ENCODE data around the gene SRP14.

DNA sequence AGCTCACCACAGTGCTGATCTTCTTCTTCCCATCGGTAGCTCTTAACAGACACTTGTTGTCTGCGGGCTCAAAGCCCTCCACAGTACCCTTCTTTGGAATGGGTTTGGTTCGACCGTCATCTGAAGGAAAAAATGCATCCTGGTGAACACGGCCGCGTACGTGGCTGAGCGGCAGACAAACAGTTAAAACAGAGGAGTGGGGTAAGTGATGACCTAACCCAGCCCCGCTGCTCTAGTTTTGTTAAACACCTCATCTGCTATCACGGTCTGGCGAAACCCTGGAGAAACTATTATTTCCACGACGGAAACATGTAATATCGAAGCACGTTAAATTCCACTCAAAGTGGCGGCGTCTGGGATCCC lies 725 bp downstream of the SRP14 start:
- TF ChIP-seq, protein P1, sequence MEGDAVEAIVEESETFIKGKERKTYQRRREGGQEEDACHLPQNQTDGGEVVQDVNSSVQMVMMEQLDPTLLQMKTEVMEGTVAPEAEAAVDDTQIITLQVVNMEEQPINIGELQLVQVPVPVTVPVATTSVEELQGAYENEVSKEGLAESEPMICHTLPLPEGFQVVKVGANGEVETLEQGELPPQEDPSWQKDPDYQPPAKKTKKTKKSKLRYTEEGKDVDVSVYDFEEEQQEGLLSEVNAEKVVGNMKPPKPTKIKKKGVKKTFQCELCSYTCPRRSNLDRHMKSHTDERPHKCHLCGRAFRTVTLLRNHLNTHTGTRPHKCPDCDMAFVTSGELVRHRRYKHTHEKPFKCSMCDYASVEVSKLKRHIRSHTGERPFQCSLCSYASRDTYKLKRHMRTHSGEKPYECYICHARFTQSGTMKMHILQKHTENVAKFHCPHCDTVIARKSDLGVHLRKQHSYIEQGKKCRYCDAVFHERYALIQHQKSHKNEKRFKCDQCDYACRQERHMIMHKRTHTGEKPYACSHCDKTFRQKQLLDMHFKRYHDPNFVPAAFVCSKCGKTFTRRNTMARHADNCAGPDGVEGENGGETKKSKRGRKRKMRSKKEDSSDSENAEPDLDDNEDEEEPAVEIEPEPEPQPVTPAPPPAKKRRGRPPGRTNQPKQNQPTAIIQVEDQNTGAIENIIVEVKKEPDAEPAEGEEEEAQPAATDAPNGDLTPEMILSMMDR (conservative IDR thresholded peaks at IDR 0.05; ENCODE audit: low read length) = no peak
- TF ChIP-seq EZH2phosphoT487 (IDR thresholded peaks at IDR 0.05; ENCODE audit: borderline replicate concordance, low read depth, low read length) = no peak
